A549 (cell line): Measurements from ENCODE around the gene CBLN1.

Experiments
- EP300 ChIP-seq, 2 experiments: fragments of >200 bp; sonication (Bioruptor Twin); formaldehyde crosslinking; IDR thresholded peaks; 2 replicates in 1 of 2; 3 replicates in 1 of 2; pipeline ENCODE4 v1.6.1; 2016 to 2017
- MAZ ChIP-seq: fragments of 150-350 bp; IDR thresholded peaks from 2 replicates; pipeline ENCODE4 v1.6.1; 2014; ENCODE audit warnings: antibody characterized with exemption, low read depth, low read length, borderline replicate concordance
- RNF2 ChIP-seq: fragments of 200-600 bp; sonication (generic); IDR thresholded peaks from 2 replicates; pipeline ENCODE4 v1.6.1; 2016; ENCODE audit warnings: low read depth, mild to moderate bottlenecking, antibody characterized with exemption, moderate library complexity, borderline replicate concordance
- SREBF2 ChIP-seq: fragments of 450-650 bp; IDR thresholded peaks from 2 replicates; pipeline ENCODE4 v1.6.1; 2014; ENCODE audit warnings: mild to moderate bottlenecking, moderate library complexity
- TF ChIP-seq, protein P1 (sequence below): fragments of >200 bp; sonication (Bioruptor Twin); formaldehyde crosslinking; IDR thresholded peaks from 3 replicates; pipeline ENCODE4 v1.5.1; 2016

DNA sequence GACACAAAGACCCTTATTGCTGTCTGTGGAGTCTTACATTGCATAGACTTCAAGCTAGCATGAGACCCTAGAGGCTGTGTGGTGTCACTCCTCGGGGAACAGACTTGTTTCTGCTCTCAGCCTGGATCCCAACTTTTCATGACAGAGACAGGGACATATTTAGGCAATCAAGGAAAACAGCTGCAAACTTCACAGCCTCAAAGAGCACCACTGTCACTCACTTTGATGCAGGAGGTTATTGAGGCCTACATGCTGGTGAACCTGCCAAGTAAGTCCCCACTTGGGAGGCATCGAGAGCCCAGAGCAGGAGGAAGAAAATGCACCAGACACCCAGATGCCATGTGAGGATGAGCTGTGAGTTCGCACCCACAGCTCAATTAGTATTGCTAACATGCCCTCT, 10.3 kb downstream of the CBLN1 start:
- TF ChIP-seq, protein P1, sequence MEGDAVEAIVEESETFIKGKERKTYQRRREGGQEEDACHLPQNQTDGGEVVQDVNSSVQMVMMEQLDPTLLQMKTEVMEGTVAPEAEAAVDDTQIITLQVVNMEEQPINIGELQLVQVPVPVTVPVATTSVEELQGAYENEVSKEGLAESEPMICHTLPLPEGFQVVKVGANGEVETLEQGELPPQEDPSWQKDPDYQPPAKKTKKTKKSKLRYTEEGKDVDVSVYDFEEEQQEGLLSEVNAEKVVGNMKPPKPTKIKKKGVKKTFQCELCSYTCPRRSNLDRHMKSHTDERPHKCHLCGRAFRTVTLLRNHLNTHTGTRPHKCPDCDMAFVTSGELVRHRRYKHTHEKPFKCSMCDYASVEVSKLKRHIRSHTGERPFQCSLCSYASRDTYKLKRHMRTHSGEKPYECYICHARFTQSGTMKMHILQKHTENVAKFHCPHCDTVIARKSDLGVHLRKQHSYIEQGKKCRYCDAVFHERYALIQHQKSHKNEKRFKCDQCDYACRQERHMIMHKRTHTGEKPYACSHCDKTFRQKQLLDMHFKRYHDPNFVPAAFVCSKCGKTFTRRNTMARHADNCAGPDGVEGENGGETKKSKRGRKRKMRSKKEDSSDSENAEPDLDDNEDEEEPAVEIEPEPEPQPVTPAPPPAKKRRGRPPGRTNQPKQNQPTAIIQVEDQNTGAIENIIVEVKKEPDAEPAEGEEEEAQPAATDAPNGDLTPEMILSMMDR = no peak
- no peak for TF ChIP-seq EP300 (IDR thresholded peaks at IDR 0.05)
- no peak for TF ChIP-seq MAZ
- TF ChIP-seq RNF2 = no peak
- no peak for TF ChIP-seq SREBF2
